ENCODE results near the gene CCDC24.

CCDC24 gene

GRCh38 chr1:43991476-43992231, at the start of gene CCDC24:
Gene CCDC24 (plus strand): TSS chr1:43991599. CDS start chr1:43991879, 280 bp downstream.
- peak; percentile 32 for DNase-seq (ENCODE audit: low read depth, low spot score)

- no peak for DNase-seq (ENCODE audit: low read depth, low spot score)
Observed at GRCh38 chr1:43942411-43942810, 49.0 kb upstream of the CCDC24 start.

GRCh38 chr1:43944860-43945259, 46.5 kb upstream of the CCDC24 start:
- no peak for DNase-seq (ENCODE audit: low read depth, low spot score)

GRCh38 chr1:43945674-43946235, 45.6 kb upstream of the CCDC24 start:
- DNase-seq (ENCODE audit: low read depth, low spot score) = no peak

- DNase-seq (ENCODE audit: low read depth, low spot score) = peak; percentile 78
Observed at GRCh38 chr1:43946236-43947060, 45.0 kb upstream of the CCDC24 start, which contains the start of gene IPO13. Gene IPO13 (plus strand): TSS chr1:43946950. CDS start chr1:43947601, 651 bp downstream.

- no peak for DNase-seq (ENCODE audit: low read depth, low spot score)
Observed at GRCh38 chr1:43947061-43947873, 44.1 kb upstream of the CCDC24 start.

GRCh38 chr1:43947874-43948437, 43.4 kb upstream of the CCDC24 start:
- no peak for DNase-seq (ENCODE audit: low read depth, low spot score)

- DNase-seq (ENCODE audit: low read depth, low spot score) = no peak
Observed at GRCh38 chr1:43949678-43950077, 41.7 kb upstream of the CCDC24 start.

GRCh38 chr1:43951021-43951985, 40.1 kb upstream of the CCDC24 start:
- no peak for DNase-seq (ENCODE audit: low read depth, low spot score)

GRCh38 chr1:43952731-43953346, 38.6 kb upstream of the CCDC24 start:
- DNase-seq (ENCODE audit: low read depth, low spot score) = no peak

- no peak for DNase-seq (ENCODE audit: low read depth, low spot score)
Observed at GRCh38 chr1:43953361-43953760, 38.0 kb upstream of the CCDC24 start.

- DNase-seq (ENCODE audit: low read depth, low spot score) = no peak
Observed at GRCh38 chr1:43954036-43954435, 37.4 kb upstream of the CCDC24 start.

- no peak for DNase-seq (ENCODE audit: low read depth, low spot score)
Observed at GRCh38 chr1:43956234-43956633, 35.2 kb upstream of the CCDC24 start.

GRCh38 chr1:43957407-43958040, 33.9 kb upstream of the CCDC24 start:
- DNase-seq (ENCODE audit: low read depth, low spot score) = no peak

- no peak for DNase-seq (ENCODE audit: low read depth, low spot score)
Observed at GRCh38 chr1:43958351-43959255, 32.8 kb upstream of the CCDC24 start.

GRCh38 chr1:43960798-43961197, 30.6 kb upstream of the CCDC24 start:
- DNase-seq (ENCODE audit: low read depth, low spot score) = no peak

GRCh38 chr1:43961692-43962091, 29.7 kb upstream of the CCDC24 start:
- no peak for DNase-seq (ENCODE audit: low read depth, low spot score)

GRCh38 chr1:43962324-43962723, 29.1 kb upstream of the CCDC24 start:
- DNase-seq (ENCODE audit: low read depth, low spot score) = no peak
